GM12801 (cell line): ENCODE data around the gene DDIT4.

Experiments
- CTCF ChIP-seq: IDR thresholded peaks from one replicate; pipeline ENCODE4 v1.5.1; 2011; ENCODE audit warnings: control low read depth; ENCODE audit not compliant: insufficient read length; ENCODE audit errors: extremely low read depth

DDIT4 gene

GRCh38 chr10:72273410-72274212, at the start of gene DDIT4:
TSS of gene DDIT4 (plus strand) at chr10:72273924. CDS start at chr10:72274217, 293 bp downstream.
- TF ChIP-seq CTCF = no peak

- TF ChIP-seq CTCF = no peak
Observed at GRCh38 chr10:72226418-72227027, 47.2 kb upstream of the DDIT4 start.

- TF ChIP-seq CTCF = no peak
Observed at GRCh38 chr10:72227826-72228225, 45.9 kb upstream of the DDIT4 start.

- TF ChIP-seq CTCF = no peak
Observed at GRCh38 chr10:72228318-72228751, 45.4 kb upstream of the DDIT4 start.

GRCh38 chr10:72229261-72230251, 44.2 kb upstream of the DDIT4 start:
- TF ChIP-seq CTCF = no peak

- TF ChIP-seq CTCF = no peak
Observed at GRCh38 chr10:72233621-72234020, 40.1 kb upstream of the DDIT4 start.

GRCh38 chr10:72234560-72235095, 39.1 kb upstream of the DDIT4 start:
- TF ChIP-seq CTCF = no peak
